GM21717 (cell line): ENCODE data around the gene THADA.

Source experiments
- ATAC-seq: cut with Tn5 transposase; IDR thresholded peaks from one replicate; pipeline ENCODE4 v1.9.1; 2021; ENCODE audit warnings: mild to moderate bottlenecking, moderate library complexity; ENCODE audit not compliant: unreplicated experiment

The THADA gene

DNA sequence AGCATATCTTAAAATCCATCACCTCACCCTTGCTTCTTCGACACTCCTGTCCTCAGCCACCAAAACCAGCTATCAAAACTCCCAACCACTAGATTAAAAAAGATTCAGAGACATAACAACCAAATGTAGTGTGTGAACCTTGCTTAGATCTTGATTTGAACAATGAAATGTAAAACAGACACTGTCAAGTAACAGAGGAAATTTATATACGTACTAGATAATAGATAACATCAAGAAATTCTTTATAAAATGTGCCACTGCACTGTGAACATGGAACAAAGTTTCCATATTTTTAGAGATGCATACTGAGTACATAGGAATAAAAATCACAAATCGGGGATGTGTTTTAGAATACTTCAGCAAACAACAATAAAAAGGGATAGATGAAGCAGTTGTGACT lies 86.0 kb downstream of the THADA start:
- no peak for ATAC-seq

- ATAC-seq: no peak
Observed at GRCh38 chr2:43508209-43508608, 87.6 kb downstream of the THADA start.

GRCh38 chr2:43507137-43507536 lies 88.7 kb downstream of the THADA start:
- ATAC-seq: no peak

- ATAC-seq: no peak
Observed at GRCh38 chr2:43495727-43496126, 100.1 kb downstream of the THADA start.

GRCh38 chr2:43493954-43494353 lies 101.9 kb downstream of the THADA start:
- no peak for ATAC-seq

DNA sequence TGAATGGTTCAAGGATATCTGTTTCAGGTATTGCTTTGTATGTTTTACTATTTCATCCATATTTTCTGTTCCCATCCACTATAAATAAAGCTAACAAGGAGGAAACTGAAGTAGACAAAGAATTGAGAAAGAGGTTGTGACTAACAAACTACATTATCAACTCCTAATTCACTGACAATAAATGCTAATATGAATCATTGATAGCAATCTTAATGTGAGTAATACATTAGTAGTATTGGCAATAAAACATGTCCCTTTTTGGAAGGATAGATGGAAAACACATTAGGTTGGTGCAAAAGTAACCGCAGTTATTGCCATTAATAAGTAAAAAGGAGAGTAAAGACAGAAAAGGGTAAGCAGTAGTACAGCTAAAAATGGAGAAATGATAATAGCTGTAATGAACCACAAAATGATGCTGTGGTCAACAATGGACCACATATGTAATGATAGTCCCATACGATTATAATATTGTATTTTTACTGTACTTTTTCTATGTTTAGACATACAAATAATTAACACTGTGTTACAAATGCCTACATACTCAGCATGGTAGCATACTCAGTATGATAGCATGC lies 104.7 kb downstream of the THADA start:
- ATAC-seq: no peak

DNA sequence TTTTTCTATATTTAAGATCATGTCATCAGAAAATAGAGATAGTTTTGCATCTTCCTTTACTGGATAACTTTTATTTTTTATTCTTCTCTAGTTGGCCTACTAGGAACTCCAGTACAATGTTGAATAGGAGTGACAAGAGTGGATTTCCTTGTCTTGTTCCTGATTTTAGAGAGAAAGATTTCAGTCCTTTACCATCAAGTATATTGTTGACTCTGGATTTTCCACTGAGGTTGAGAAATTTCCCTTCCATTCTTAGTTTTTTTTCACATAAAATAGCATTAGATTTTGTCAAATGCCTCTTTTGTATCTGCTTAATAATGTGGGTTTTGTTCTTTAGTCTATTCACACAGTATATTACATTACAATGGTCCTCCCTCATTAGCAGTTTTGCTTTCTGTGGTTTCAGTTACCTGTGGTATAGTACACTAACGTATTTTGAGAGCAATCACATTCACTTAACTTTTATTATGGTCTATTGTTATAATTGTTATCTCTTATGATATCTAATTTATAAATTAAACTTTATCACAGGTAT lies 105.5 kb downstream of the THADA start:
- no peak for ATAC-seq

GRCh38 chr2:43488737-43489136 lies 107.1 kb downstream of the THADA start:
- ATAC-seq: no peak

- ATAC-seq: no peak
Observed at GRCh38 chr2:43486603-43487002, 109.2 kb downstream of the THADA start.

- no peak for ATAC-seq
Observed at GRCh38 chr2:43484323-43484930, 111.4 kb downstream of the THADA start.

GRCh38 chr2:43482961-43483360 lies 112.9 kb downstream of the THADA start:
- peak; percentile 52 for ATAC-seq

- ATAC-seq: no peak
Observed at GRCh38 chr2:43481927-43482542, 113.8 kb downstream of the THADA start.

- no peak for ATAC-seq
Observed at GRCh38 chr2:43480874-43481273, 115.0 kb downstream of the THADA start.

DNA sequence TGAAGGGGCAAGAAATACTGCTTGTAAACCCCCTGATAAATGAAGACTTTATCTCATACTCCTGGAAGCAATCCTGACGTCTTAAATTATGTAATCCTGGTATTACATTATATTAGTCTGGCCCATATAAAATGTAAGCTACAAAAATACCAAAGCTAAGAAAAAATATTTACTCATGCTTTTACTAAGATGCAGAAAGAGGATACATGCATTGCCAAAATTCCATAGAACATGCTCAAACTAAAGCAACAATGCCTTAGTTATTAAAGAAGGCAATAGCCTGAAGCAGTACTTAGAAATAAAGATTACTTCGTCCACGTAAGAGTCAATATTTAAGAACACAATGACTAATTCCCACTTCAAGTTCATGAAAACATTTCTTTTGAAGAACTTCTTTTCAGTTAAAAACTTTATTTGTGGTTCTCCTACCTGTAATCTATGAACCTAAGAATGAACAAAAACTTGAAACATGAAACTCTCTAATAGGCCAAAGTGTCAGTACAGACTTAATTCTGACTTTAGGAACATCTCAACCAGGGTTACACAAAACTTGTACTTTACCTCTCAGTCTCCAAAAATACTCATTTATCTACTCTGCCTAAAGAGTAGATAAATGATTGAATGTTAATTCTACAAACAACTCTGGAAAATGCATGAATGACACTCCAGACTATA lies 117.3 kb downstream of the THADA start:
- ATAC-seq: no peak

DNA sequence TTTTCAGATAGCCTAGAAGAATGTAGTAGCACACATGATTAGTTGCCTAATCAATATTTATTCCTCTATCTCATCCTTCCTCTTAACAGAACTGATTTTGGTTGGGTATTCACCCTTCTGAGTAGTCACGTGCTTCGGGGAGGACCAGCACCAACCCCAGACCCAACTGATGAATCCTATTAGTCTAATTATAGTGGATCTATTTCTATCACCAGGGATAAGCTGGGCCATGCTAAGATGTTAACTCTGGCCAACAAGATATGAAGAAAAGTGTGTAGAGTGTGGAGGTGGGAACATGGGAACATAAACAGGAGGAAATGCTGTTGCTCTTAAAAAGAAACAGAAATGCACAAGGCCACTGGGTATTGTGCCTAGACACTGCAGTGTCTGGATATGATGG lies 119.9 kb downstream of the THADA start:
- no peak for ATAC-seq

DNA sequence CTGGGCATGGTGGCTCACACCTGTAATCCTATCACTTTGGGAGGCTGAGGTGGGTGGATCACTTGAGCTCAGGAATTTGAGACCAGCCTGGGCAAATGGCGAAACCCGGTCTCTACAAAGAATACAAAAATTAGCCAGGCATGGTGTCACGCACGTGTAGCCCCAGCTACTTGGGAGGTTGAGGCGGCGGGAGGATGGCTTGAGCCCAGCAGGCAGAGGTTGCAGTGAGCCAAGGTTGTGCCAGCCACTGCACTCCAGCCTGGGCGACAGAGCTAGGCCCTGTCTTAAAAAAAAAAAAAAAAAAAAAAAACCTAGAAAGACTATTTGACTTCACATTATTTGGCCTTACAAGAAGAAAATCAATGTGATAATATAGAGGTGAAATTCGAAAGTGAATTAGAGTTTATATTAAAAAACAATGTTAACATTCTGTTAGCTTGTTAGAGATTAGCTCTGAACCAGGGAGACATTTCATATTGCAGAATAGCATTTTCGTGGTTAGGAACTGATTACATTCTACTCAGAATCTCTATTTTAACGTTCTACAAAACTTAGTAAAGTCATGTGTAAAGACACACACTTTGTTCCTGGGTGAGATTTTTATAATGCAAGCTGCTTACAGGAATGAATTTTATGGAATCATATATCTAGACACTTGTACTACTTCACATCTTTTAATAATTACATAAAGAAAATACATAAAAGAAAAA lies 120.5 kb downstream of the THADA start:
- no peak for ATAC-seq

DNA sequence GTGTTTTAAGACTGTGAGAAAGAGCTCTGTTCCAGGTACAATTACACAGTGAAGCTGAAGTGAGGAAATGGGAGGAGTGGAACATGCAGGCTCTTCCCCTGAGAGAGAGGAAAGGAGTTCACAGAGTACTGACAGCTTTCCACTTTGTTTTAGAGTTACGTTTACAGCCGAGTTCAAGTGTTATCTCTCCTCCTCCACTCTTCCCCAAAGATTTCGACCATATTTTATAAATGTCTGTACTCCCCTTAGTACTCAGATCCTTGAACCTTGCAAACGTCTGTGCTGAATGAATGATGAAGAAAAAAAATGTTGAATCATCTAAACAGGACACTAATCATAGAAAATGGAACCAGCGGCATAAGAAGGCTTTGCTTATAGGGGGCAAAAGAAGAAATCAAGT lies 121.6 kb downstream of the THADA start:
- ATAC-seq: no peak

- ATAC-seq: no peak
Observed at GRCh38 chr2:43473767-43474166, 122.1 kb downstream of the THADA start.

DNA sequence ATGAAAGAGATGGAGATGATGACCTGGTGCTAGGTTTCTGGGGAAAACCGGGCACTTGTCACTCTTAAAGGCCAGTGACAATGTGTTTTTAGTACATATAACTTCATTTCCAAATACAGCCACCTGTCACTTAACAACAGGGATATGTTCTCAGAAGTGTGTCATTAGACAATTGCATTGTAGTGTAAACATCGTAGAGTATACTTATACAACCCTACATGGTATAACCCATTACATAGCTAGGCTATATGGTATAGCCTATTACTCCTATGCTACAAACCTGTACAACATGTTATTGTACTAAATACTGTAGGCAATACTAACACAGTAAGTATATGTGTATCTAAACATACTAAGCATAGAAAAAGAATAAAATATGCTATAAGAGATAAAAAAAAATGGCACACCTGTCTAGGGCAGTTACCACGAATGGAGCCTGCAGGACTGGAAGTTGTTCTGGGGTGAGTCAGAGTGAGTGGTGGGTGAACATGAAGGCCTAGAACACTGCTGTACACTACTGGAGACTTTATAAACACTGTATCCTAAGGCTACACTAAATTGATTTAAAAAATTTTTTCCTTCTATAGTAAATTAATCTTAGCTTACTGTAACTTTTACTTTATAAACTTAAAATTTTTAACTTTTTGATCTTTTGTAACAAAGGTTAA lies 123.2 kb downstream of the THADA start:
- ATAC-seq: no peak

DNA sequence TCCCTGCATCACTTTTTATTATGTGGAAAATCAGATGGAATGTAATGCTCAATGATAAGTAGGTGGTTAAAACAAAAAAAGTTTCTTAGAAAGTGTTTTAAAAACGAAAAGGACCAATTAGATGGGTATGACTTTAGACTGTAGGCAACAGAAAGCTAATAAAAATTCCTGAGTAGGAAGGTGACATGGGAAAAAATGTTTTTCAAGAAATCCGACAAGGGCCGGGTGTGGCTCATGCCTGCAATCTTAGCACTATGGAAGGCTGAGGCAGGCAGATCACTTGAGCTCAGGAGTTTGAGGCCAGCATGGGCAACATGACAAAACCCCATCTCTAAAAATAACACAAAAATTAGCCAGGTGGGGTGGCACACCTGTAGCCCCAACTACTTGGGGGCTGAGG lies 126.1 kb downstream of the THADA start:
- ATAC-seq: no peak

GRCh38 chr2:43469094-43469493 lies 126.7 kb downstream of the THADA start:
- no peak for ATAC-seq
